Body of pancreas (tissue), 4 donors: ENCODE data around the gene STXBP1.

ENCODE experiments used
- POLR2A ChIP-seq, 3 donors: fragments of 450-650 bp; IDR thresholded peaks; one replicate each; pipeline ENCODE4 v1.6.1; 2016; ENCODE audit warnings: antibody characterized with exemption in 3 of 3, mild to moderate bottlenecking in 2 of 3
- TF ChIP-seq, protein P1 (sequence below), 7 experiments: fragments of 450-650 bp in 4 of 7; fragments of 200-600 bp in 3 of 7; sonication (generic) in 3 of 7; IDR thresholded peaks; one replicate each; pipeline ENCODE4 v1.5.1; 2016 to 2019; ENCODE audit warnings: antibody characterized with exemption in 7 of 7

DNA sequence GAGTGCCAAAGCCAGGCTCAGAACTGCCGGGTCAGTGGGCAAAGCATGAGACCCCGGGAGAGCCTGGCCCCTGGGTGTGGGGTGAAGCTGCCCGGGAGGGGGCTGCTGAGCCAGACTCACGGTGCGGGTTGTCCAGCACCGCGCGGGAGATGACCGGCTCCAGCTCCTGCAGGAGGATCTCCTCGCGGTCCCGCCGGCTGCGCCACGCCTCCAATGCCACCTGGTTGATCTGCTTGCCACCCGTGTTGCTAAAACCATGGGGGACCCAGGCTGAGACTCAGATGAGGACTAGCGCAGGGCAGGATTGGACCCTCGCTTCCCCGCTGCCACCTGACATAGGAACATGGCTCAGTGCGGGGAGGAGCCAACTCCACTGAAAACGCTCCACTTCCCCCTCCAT lies 120.4 kb downstream of the STXBP1 start:
- TF ChIP-seq, protein P1, sequence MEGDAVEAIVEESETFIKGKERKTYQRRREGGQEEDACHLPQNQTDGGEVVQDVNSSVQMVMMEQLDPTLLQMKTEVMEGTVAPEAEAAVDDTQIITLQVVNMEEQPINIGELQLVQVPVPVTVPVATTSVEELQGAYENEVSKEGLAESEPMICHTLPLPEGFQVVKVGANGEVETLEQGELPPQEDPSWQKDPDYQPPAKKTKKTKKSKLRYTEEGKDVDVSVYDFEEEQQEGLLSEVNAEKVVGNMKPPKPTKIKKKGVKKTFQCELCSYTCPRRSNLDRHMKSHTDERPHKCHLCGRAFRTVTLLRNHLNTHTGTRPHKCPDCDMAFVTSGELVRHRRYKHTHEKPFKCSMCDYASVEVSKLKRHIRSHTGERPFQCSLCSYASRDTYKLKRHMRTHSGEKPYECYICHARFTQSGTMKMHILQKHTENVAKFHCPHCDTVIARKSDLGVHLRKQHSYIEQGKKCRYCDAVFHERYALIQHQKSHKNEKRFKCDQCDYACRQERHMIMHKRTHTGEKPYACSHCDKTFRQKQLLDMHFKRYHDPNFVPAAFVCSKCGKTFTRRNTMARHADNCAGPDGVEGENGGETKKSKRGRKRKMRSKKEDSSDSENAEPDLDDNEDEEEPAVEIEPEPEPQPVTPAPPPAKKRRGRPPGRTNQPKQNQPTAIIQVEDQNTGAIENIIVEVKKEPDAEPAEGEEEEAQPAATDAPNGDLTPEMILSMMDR (IDR thresholded peaks at IDR 0.05): no peak
- TF ChIP-seq POLR2A (IDR thresholded peaks at IDR 0.05): no peak
